HG02970 (cell line): ENCODE results near the gene CCDC182.

Source experiments
- ATAC-seq: cut with Tn5 transposase; IDR thresholded peaks from one replicate; pipeline ENCODE4 v1.9.1; 2021; ENCODE audit warnings: mild to moderate bottlenecking, moderate library complexity, moderate number of reproducible peaks; ENCODE audit not compliant: unreplicated experiment, low FRiP score

The CCDC182 gene

GRCh38 chr17:57730026-57730701, 14.9 kb downstream of the CCDC182 start:
- ATAC-seq: no peak

GRCh38 chr17:57727630-57728175, 17.4 kb downstream of the CCDC182 start:
- ATAC-seq: no peak

- no peak for ATAC-seq
These were observed 18.3 kb downstream of the CCDC182 start for GRCh38 chr17:57726838-57727237.

GRCh38 chr17:57726213-57726790, 18.8 kb downstream of the CCDC182 start:
- ATAC-seq: no peak

- ATAC-seq: no peak
These were observed 20.4 kb downstream of the CCDC182 start for GRCh38 chr17:57724729-57725125.

GRCh38 chr17:57724026-57724728, 20.9 kb downstream of the CCDC182 start:
- ATAC-seq: no peak

- no peak for ATAC-seq
These were observed 21.6 kb downstream of the CCDC182 start for GRCh38 chr17:57723427-57724025.

- ATAC-seq: no peak
These were observed 22.4 kb downstream of the CCDC182 start for GRCh38 chr17:57722704-57723043.

GRCh38 chr17:57721967-57722703, 23.0 kb downstream of the CCDC182 start:
- no peak for ATAC-seq

- no peak for ATAC-seq
These were observed 24.6 kb downstream of the CCDC182 start for GRCh38 chr17:57720386-57721035.

- ATAC-seq: no peak
These were observed 26.2 kb downstream of the CCDC182 start for GRCh38 chr17:57718878-57719277.

- ATAC-seq: no peak
These were observed 29.1 kb downstream of the CCDC182 start for GRCh38 chr17:57715981-57716380.

GRCh38 chr17:57714665-57715180, 30.4 kb downstream of the CCDC182 start:
- no peak for ATAC-seq

- no peak for ATAC-seq
These were observed 32.0 kb downstream of the CCDC182 start for GRCh38 chr17:57713140-57713539.

GRCh38 chr17:57708410-57708809, 36.7 kb downstream of the CCDC182 start:
- no peak for ATAC-seq

GRCh38 chr17:57707892-57708291, 37.2 kb downstream of the CCDC182 start:
- ATAC-seq: no peak

- no peak for ATAC-seq
These were observed 38.3 kb downstream of the CCDC182 start for GRCh38 chr17:57706761-57707160.

- no peak for ATAC-seq
These were observed 39.0 kb downstream of the CCDC182 start for GRCh38 chr17:57705921-57706695.

- no peak for ATAC-seq
These were observed 40.7 kb downstream of the CCDC182 start for GRCh38 chr17:57704448-57704847.
